Measurements from ENCODE around the gene ANKK1.

ANKK1 gene

DNA sequence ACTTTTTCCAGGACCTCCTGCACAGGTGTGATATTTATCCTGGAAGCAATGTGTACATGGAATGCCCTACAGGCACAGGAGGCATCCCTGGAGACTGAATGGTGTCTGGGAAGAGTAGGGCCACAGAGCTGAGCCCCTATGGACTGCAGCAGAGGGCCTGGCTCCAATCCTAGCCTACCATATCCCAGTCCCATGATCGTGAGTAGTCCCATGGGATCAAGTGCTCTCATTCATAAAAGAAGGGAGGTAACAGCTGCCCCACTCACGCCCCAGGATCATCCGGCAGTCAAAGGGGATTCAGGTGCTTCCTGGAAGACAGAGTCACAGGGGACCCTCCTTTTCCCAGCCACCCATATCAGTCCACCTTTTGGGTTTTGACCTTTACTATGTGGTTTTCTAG lies 24.0 kb downstream of the ANKK1 start:
- DNase-seq: no peak

DNA sequence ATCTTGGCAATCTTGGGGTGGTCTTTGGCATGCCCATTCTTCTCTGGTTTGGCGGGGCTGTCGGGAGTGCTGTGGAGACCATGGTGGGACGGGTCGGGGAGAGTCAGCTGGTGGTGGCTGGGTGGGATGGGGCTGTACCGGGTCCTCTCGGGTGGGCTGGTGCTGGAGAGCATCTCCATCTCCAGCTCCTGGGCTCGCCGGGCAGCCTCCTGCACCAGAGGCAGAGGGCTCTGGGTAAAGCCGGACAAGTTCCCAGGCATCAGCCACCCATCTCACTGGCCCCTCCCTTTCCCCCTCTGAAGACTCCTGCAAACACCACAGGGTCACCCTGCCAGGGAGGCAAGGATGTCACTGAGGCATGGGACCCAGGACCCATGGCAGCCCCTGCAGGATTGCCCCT lies 25.1 kb downstream of the ANKK1 start:
- no peak for DNase-seq

DNA sequence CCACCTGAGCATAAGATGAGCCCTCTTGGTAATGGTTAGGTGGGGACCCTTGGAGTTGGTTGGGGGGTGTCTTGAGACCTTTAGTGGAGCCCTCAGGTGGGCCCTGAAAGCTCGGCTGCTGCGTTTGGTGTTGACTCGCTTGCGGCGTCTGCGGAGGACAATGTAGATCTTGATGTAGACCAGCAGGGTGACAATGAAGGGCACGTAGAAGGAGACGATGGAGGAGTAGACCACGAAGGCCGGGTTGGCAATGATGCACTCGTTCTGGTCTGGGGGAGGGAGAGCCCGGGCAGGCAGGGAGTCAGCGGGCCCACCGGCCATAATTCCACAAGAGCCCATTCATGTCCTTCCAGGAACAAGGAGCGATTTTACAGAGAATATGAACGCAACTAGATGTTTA lies 27.8 kb downstream of the ANKK1 start:
- DNase-seq: no peak

DNA sequence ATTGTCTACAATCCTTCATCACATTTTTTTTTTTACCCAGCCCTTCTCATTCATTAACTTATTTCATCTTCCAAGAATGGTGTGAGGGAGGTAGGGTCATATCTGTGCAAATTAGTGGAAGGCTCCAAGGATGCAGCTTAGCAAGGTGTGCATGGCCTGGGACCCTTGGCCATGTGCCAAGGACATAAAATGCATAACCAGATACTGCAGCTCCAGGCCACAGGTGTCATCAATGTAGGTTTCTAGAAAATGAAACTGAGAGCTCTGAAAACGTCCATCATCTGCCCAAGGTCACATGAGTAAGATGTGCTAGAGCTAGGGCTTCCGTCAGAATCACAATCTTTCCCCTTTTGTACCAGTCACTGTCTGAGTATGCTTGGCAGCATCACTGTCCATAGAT lies 29.8 kb downstream of the ANKK1 start:
- DNase-seq: no peak

DNA sequence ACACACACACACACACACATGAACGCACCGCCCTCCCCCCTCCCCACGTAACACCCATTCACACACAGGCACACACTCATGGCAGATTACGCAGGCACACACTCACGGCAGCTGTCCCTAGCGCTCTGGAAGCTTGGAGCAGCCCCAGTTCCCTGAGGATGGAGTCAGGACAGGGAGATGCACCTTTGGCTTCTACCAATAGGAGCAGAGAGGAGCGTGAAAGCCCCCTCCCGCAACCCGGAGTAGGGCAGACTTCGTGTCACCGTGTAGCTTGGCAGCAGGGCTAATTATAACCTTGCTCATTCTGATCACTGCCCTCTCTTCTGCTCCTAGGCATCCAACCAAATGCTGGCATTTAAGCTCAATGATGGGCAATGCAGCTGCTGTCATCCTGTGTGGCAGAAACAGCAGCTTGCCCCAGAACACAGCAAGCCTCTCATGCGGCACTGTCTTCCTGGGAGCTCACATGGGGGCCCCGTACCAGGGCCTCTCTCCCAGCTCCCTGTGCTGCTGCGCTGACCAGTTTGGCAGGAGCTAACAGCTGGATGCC lies 31.9 kb downstream of the ANKK1 start:
- DNase-seq: no peak

DNA sequence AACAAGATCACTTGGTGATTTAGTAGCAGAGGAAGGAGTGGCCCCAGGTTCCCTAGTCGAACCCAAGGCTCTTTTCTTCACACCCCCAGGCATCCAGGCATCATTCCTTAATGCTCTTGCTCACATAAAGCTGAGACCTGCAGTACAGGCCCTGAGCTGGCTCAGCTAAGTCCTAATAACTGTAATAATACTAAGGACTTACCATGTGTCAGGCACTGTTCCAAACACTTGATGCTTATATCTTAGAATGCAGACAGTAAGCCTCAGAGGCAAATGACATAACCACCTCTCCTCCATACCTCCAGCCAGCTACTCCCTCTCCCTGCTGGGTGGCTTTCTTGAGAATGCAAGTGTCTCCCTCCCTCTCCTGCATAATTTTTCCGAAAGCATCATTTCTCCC lies 33.2 kb downstream of the ANKK1 start:
- DNase-seq: no peak

DNA sequence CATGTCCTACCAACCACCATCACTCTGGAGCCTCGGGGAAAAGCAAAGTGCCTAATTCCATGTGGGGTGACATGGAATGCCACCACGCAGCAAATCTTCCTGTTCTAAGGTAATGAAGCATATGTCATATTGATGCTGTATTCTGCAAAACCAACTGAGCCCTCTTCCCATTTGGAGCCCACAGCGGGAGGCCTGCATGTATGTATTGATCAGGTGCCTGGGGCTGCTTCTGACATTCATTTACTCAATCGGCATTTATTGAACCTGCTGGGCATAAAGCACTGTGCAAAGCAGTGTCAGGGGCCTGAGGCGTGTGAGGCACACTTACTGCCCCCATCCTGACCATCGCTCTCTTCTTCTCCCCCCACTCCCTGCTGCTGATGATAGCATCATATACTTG lies 39.1 kb downstream of the ANKK1 start:
- DNase-seq: no peak

DNA sequence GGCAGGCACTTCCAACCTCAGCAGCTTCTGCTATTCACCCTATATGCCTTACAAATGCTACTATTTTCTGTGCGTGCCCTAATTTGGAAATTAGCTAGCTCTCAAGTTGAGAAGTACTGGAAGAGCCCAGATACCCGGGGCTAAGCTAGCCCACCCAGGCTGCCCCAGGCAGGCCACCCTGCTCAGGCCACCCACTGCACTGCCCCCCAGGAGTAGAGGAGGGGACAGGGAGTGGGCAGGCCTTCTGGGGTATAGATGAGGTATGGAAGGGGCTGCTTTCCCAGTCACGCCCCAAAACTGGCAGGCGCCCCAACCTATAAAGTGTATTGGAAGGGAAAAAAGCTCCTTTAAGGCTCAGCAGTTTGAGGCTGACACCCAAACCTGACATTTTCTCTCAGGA lies 44.2 kb downstream of the ANKK1 start:
- no peak for DNase-seq

DNA sequence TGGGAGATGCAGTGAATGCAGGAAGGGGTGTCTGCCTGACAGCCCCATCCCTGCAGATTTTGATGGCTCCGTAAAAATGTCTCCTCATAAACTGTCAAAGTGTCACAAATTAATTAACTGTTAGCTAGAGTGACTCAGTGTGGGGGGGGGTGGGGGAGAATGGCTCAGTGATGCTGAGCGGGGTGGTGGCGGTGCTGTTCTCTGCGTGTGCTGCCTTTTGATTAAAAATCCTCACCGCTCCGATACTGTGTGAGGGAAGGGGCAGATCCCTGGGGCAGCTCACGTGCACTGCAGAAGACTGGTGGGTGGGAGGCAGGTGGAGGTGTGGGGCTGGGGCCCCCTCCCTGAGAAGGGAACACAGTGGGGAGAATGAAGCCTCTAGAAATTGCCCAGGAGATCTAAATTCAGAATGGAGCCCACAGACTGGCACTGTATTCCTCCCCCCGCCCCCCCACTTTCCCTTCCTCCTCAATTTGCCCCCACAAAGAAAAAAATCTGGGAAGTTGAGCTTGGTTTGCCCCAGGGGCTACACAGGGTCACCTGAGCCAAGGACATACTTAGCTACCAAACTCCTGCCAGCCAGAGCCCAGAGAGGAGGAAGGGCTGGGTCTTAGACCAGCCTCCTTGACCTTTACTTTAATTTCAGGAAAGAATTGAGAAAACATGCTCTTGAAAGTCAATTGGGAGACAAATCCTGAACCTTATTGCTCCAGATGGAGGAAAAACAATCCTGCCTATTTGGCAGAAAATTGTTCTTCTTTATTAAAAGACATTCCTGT lies 47.8 kb downstream of the ANKK1 start:
- no peak for DNase-seq

DNA sequence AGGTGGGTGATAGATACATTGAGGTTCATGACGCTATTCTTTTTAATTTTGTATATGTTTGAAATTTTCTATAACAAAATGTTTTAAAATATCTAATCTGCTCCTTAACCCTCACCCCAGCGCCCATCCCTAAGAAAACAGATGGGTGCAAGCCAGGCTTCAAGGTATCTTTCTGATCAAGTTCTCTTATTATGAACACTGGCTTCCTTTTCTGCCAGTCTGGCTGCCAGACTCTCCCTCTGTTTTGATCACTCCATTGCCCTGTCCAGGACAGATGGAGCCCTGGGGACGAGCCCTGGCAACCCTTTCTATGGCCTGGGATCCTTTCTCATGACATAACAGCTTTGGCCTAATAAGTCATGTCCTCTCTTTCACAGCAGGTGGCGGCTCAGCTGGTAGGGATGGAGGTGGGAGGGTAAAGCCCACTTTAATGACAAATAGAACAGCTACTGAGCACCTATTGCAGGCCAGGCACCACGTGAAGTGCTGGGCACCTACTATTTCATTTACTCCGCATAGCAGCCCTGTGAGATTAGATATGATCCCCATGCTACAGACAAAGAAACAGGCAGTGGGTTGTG lies 49.2 kb downstream of the ANKK1 start:
- no peak for DNase-seq

DNA sequence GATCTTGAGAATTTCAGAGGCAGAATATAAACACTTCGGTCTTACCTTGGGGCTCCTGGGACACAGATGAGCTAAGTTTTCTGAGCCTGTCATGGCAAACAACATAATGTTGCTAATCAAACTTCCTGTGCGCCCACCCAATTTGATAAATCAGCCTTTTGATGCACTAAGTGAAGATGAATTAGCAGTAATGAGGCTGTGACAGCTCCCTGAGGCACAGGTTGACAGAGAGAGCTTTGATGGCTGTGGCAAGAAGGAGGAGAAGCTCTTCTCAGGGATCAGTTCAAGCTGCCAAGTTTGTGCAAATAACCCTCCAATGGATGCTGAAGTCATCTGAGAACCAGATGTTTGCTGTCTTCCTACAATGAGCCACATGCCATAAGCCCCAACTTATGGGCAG lies 53.2 kb downstream of the ANKK1 start:
- no peak for DNase-seq

DNA sequence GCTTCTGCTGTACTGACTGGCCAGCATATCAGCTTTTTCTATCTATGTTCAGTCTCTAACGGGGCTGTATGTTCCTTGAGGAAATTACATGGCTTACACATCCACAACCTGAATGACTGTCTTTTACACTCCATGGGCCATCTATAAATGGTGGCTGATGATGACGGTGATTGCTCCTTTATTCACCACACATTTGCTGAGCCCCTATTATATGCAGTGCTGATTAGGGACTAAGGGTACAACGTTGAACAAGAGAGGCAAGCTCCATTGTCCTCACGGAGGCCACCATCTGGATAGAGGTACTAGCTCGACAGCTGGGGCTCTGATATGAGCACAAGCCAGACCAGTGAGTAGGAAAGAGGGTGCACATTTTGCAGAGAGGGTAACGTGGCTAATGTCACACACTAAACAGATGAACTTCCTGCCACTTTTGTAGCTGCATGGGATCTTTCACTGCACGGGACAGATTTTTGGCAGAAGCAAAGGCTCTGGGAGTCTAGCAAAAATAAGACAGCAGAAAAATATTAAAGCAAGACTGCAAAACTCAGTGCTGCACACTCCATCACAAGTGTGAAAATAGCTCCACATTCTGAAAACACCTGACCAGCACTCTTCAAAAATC lies 57.0 kb downstream of the ANKK1 start:
- DNase-seq: no peak

DNA sequence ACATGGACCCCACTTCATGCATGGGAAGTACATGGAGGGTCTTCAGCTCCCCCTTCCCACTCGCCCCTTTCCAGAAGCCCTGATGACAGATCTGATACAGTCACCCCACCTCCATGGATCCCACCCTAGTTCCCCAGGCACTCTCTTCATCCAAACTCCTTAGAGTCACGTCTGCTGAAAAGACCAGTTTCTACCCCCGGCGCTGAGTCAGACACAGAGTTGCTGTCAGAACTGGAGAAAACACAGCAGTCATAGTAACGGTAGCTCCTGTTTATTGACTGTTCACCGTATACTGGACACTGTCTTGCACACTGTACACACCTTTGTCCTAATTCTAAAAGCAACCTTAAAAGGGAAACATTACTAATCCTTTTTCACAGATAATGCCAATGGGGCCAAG lies 58.5 kb downstream of the ANKK1 start:
- DNase-seq: no peak

DNA sequence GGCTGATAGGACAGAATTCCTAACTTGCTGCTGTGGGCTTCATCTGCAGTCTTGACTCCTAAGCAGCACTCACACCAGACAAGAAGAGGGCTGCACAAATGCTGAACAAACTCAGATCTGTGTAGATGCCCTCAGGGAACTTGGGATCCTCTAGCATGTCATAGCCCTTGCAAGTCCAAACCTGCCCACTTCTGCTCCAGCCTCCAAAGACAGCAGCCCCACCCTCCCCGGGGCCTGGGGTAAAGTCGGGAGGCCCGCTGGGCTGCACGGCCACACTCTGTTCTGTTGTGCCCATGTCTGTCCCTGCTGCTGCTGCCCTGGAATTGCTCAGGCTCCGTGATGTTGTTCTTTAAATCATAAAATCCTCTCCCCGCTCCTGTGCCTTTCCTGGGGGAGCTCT lies 59.4 kb downstream of the ANKK1 start:
- DNase-seq: no peak

DNA sequence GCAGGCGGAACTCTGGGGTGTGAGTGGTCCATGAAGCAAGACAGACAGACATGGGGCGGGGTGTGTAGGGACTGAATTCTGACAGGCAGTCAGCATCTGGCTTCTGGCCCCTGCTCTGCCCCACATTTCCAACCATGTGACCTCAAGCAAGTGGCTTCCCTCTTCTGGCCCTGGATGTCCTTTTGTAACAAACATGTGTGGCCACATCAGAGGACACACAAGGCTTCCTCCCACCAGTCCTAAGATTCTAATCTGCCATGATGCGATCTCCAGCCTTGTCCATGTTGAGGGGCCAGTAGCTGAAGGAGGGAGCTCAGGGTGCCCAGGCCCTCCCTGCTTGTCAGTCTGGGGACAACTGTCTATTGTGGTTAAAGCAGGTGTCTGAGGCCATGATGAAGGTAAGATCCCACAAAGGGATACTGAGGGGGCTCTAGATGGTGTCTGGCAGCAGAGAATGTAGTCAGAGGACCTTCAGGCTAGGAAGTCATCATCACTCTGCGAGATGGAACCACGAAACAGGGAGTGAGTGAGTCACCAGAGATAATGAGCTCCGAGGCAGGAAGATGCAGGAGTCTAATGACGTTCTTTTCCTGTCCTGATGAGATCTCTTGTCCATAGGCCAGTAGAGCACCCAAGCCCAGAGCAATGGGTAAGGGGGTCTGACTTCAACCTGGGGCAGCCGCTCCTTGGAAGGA lies 60.2 kb downstream of the ANKK1 start:
- no peak for DNase-seq

DNA sequence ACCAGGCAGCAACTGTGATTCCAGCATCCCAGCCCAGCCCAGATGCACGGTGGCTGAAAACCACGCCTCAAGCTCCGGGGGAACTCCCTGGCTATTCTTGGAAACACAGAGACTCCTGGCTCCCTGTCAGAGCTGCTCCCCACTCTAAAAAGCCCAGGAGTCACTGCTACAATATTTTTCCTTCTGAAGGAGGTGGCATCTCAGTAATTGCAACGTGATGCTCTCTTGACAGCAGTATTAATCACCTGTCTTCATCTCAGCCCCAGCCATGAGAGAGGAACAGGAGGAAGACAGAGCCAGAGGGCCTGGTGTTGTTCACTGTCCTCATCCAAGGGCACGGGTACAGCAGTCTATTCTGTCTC lies 60.7 kb downstream of the ANKK1 start:
- DNase-seq: no peak

DNA sequence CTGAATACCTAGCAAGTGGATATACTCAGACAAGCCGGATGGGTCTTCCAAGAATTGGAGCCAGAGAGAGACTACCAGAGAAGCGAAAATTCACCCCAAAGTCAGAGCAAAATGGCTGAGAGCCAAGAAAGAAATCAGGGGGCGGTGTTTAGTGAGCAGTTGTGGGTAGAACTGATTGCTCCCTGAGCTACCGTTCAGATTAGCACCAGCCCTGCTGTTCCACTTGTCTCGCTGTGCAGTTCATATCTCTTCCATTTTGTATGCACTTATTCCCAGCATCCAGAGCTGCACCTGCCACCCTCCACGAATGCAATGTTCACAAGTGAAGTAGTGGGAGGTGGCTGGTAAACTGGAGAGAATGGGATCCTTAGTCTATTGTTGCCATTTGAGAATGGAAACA lies 62.2 kb downstream of the ANKK1 start:
- no peak for DNase-seq

Data from T1000 (cell line).